HG02840 (cell line): ENCODE data around the gene HNRNPUL2.

Experiments used
- ATAC-seq: cut with Tn5 transposase; IDR thresholded peaks from one replicate; pipeline ENCODE4 v1.9.1; 2021; ENCODE audit warnings: mild to moderate bottlenecking, moderate library complexity, moderate number of reproducible peaks; ENCODE audit not compliant: unreplicated experiment, low FRiP score

The HNRNPUL2 gene

GRCh38 chr11:62671608-62672389, 55.5 kb downstream of the HNRNPUL2 start, which contains the start of the genes LBHD1 and UQCC3:
TSS of gene LBHD1 (minus strand) at chr11:62672267. CDS start at chr11:62670031, 2,236 bp downstream.
TSS of gene UQCC3 (plus strand) at chr11:62671673. CDS start at chr11:62671746, 73 bp downstream.
- peak; percentile 59 for ATAC-seq

- no peak for ATAC-seq
These were observed 56.0 kb downstream of the HNRNPUL2 start for GRCh38 chr11:62671236-62671607.

- ATAC-seq = no peak
These were observed 57.7 kb downstream of the HNRNPUL2 start for GRCh38 chr11:62669420-62670161.

- no peak for ATAC-seq
These were observed 59.8 kb downstream of the HNRNPUL2 start for GRCh38 chr11:62667460-62667859.

- no peak for ATAC-seq
These were observed 60.9 kb downstream of the HNRNPUL2 start for GRCh38 chr11:62666259-62666926.

GRCh38 chr11:62665599-62666258, 61.5 kb downstream of the HNRNPUL2 start:
- peak; percentile 17 for ATAC-seq

GRCh38 chr11:62665075-62665598, 62.1 kb downstream of the HNRNPUL2 start, which contains the start of the genes C11orf98 and CSKMT:
TSS of gene C11orf98 (minus strand) at chr11:62665210. CDS start at chr11:62665169, 41 bp downstream.
TSS of gene CSKMT (plus strand) at chr11:62665312. CDS start at chr11:62665880, 568 bp downstream.
- peak; percentile 80 for ATAC-seq

- no peak for ATAC-seq
These were observed 62.7 kb downstream of the HNRNPUL2 start for GRCh38 chr11:62664405-62665074.
